ENCODE data around the gene OAS1. TPM values are rescaled to one million over a fixed set of nuclear protein-coding genes. Genes with fewer than 3 reads are reported as not detected.
"Not testable (repeated sequence)": the region's sequence is repeated elsewhere in the genome, so short reads cannot be mapped to it uniquely, and the experiment has no call there.

OAS1 gene
- total RNA-seq, 1 donor from 2014 or later = 19.1 TPM

DNA sequence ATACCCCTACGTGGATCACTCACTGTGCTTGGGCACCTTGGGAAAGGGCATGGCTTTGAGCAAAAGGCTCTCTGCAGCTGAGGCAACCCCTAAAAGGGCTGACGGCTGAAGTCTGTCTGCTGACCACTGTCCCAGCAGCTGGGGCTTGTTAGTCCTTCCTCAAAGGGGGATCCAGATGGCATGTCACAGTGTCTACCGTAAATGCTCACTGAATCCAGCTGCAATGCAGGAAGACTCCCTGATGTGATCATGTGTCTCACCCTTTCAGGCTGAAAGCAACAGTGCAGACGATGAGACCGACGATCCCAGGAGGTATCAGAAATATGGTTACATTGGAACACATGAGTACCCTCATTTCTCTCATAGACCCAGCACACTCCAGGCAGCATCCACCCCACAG, 12.4 kb downstream of the OAS1 start:
- Mint-ChIP-seq H3K4me3 (no peak overlapping the region), H3K9me3 (peaks cover 11% of the 10 kb centered on the region), H3K27me3 (peaks cover 17% of the 10 kb centered on the region), H3K27ac (no peak overlapping the region), H3K36me3 (no peaks in the 10 kb centered on the region), H3K4me1 (ENCODE audit: unreplicated experiment) (no peaks in the 10 kb centered on the region)
- DNase-seq (ENCODE audit: extremely low spot score, unreplicated experiment) = no peak
- no peak for TF ChIP-seq CTCF (conservative IDR thresholded peaks at IDR 0.05)

DNA sequence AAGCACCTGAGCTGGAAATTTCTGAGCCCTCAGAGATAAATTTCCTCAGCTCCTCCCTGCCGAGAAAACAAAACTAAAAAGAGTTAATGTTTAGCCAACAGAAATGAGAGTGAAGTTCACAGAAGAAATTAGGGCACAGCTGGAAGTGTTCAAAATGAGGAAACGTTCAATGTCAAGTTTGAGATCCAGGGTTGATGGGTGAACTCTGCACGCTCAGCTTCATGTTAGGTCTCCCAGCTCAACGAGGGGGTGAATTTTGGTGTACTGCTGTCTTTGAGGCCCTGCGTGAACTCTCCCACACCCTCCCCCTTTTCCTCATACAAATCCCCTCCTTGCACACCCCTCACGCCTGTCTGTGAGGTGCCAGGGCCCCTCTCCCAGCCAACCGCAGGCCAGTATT, 18.2 kb downstream of the OAS1 start:
- Mint-ChIP-seq H3K9me3 (peaks cover 12% of the 10 kb centered on the region), H3K4me1 (ENCODE audit: unreplicated experiment) (peaks cover 10% of the 10 kb centered on the region), H3K27ac (no peak overlapping the region), H3K36me3 (no peaks in the 10 kb centered on the region), H3K27me3 (peaks cover 20% of the 10 kb centered on the region), H3K4me3 (no peak overlapping the region)
- DNase-seq (ENCODE audit: extremely low spot score, unreplicated experiment) = no peak
- no peak for TF ChIP-seq CTCF (conservative IDR thresholded peaks at IDR 0.05)

GRCh38 chr12:112926416-112927033, 19.8 kb downstream of the OAS1 start:
- H3K27me3 Mint-ChIP-seq = peaks cover 15% of the 10 kb centered on the region
- DNase-seq (ENCODE audit: extremely low spot score, unreplicated experiment); H3K36me3 Mint-ChIP-seq: not testable (repeated sequence)
- peaks cover 10% of the 10 kb centered on the region for H3K4me1 Mint-ChIP-seq (ENCODE audit: unreplicated experiment)
- H3K27ac Mint-ChIP-seq = peak overlapping the region; percentile 23
- H3K4me3 Mint-ChIP-seq = peak overlapping the region; percentile 3
- H3K9me3 Mint-ChIP-seq = peaks cover 13% of the 10 kb centered on the region

GRCh38 chr12:112927475-112927874, 20.7 kb downstream of the OAS1 start:
- Mint-ChIP-seq H3K36me3 (no peaks in the 10 kb centered on the region), H3K9me3 (peaks cover 13% of the 10 kb centered on the region), H3K4me3 (no peak overlapping the region), H3K4me1 (ENCODE audit: unreplicated experiment) (peaks cover 10% of the 10 kb centered on the region), H3K27ac (no peak overlapping the region), H3K27me3 (peaks cover 14% of the 10 kb centered on the region)
- DNase-seq (ENCODE audit: extremely low spot score, unreplicated experiment) = no peak
- TF ChIP-seq CTCF (conservative IDR thresholded peaks at IDR 0.05) = no peak

DNA sequence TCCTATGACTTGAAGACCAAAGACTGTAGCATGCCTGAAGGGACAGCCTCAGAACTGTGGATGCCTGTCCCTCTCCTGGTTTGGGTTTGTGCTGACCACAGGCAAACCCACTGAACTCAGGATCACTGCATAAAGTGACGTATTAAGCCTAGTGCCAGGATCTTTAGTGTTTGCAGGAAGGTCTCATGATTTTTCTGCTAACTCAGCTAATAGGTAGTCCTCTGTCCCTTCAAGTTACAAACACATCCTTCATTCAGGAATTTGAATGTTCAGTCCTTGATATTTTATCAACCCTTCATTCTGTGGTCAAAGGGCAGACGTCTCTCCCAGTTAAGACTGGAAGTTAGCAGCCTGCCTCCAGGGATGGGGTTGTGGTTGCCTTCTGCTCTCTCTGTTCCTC, 21.2 kb downstream of the OAS1 start:
- DNase-seq (ENCODE audit: extremely low spot score, unreplicated experiment) = no peak
- H3K4me1 Mint-ChIP-seq (ENCODE audit: unreplicated experiment) = peaks cover 10% of the 10 kb centered on the region
- H3K27ac Mint-ChIP-seq = no peak overlapping the region
- no peak overlapping the region for H3K4me3 Mint-ChIP-seq
- H3K9me3 Mint-ChIP-seq = peaks cover 13% of the 10 kb centered on the region
- no peaks in the 10 kb centered on the region for H3K36me3 Mint-ChIP-seq
- no peak for TF ChIP-seq CTCF (conservative IDR thresholded peaks at IDR 0.05)
- H3K27me3 Mint-ChIP-seq = peaks cover 16% of the 10 kb centered on the region

DNA sequence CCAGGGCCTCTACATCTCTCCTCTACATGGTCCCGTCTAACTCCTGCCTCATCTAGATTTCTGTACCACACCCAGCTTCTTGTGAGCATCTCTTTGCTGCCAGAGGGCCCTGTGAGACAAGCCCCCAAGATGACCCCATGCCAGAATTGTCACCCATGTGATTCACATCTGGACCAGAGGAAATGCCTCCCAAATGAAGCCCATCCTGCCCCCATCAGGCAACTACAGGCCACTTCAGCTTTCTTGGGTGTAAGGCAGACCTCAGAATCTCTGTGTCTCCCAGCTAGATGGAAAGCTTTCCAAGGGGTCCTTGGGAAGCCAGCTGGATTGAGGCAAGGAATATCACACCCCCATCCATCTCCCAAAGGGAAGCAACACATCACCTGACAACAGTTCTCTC, 22.2 kb downstream of the OAS1 start:
- peaks cover 10% of the 10 kb centered on the region for H3K4me1 Mint-ChIP-seq (ENCODE audit: unreplicated experiment)
- no peak overlapping the region for H3K27ac Mint-ChIP-seq
- no peak for TF ChIP-seq CTCF (conservative IDR thresholded peaks at IDR 0.05)
- no peak for DNase-seq (ENCODE audit: extremely low spot score, unreplicated experiment)
- no peaks in the 10 kb centered on the region for H3K36me3 Mint-ChIP-seq
- peaks cover 10% of the 10 kb centered on the region for H3K27me3 Mint-ChIP-seq
- H3K4me3 Mint-ChIP-seq = no peak overlapping the region
- H3K9me3 Mint-ChIP-seq = peaks cover 13% of the 10 kb centered on the region

All from type B pancreatic cell (in vitro differentiated cells).